ENCODE data around the gene ADGRB3. TPM values are rescaled to one million over a fixed set of nuclear protein-coding genes. Genes with fewer than 3 reads are reported as not detected.

ADGRB3 gene
- total RNA-seq, 4 donors from 2014 or later: 3.9 to 9.8 (median 7.2) TPM

DNA sequence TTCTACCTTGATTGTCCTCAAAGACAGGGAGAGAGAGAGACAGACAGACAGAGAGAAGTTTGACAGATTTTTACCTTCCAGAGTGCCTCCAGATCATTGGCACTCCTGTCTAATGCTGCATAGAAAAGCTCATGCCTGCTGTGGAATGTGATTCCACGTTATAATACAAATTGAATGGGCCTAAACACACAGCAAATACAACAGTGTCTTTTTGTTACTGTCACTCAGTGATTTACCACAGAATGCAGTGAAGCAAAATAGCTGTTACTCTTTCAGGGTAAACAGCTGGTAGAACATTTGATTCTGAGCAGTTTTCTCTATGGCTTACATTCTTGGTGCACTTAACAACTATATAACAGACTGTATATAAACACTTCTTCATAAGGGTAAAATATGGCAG, 603.0 kb downstream of the ADGRB3 start:
- ATAC-seq: no peak
- no peak overlapping the region for H3K4me3 ChIP-seq
- TF ChIP-seq POLR2AphosphoS5 (IDR thresholded peaks at IDR 0.05): no peak
- TF ChIP-seq, protein P1, sequence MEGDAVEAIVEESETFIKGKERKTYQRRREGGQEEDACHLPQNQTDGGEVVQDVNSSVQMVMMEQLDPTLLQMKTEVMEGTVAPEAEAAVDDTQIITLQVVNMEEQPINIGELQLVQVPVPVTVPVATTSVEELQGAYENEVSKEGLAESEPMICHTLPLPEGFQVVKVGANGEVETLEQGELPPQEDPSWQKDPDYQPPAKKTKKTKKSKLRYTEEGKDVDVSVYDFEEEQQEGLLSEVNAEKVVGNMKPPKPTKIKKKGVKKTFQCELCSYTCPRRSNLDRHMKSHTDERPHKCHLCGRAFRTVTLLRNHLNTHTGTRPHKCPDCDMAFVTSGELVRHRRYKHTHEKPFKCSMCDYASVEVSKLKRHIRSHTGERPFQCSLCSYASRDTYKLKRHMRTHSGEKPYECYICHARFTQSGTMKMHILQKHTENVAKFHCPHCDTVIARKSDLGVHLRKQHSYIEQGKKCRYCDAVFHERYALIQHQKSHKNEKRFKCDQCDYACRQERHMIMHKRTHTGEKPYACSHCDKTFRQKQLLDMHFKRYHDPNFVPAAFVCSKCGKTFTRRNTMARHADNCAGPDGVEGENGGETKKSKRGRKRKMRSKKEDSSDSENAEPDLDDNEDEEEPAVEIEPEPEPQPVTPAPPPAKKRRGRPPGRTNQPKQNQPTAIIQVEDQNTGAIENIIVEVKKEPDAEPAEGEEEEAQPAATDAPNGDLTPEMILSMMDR (IDR thresholded peaks at IDR 0.05): no peak
- peaks cover 0 to 3% (median 0%) of the 10 kb centered on the region in 3 donors for H3K4me1 ChIP-seq
- H3K36me3 ChIP-seq: no peaks in the 10 kb centered on the region
- 9 to 33% methylated on average over 1 of the region's 1 CpG for WGBS, 2 donors (ENCODE audit: low coverage in 1 of 2)
- H3K27ac ChIP-seq: no peak overlapping the region
- H3K9me3 ChIP-seq: no peaks in the 10 kb centered on the region
- no peaks in the 10 kb centered on the region for H3K27me3 ChIP-seq

DNA sequence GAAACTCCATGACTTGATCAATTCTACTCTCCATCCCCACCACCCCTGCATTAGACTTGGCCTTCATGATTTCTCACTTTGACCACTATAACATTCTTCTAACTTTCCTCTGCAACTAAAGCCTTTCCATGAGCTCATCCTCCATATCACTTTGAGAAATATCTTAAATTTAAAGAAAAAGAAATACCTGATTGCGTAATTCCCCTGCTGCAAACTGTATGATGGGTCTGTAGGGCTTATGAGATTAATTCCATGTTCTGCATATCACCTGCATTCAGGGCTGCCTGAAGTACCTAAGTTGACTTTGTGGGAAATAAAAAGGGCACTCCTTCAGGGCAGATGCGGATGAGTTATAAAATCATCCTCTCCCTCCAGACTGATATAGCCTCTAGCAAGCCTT, 611.9 kb downstream of the ADGRB3 start:
- no peak overlapping the region for H3K27ac ChIP-seq
- WGBS, 2 donors (ENCODE audit: low coverage in 1 of 2): 90 to 100% methylated on average over 2 of the region's 2 CpGs
- no peak for ATAC-seq
- TF ChIP-seq EP300 (IDR thresholded peaks at IDR 0.05) (no peak), POLR2AphosphoS5 (IDR thresholded peaks at IDR 0.05) (no peak), POLR2A (IDR thresholded peaks at IDR 0.05) (no peak)
- TF ChIP-seq, protein P1 (IDR thresholded peaks at IDR 0.05): no peak
- no peaks in the 10 kb centered on the region for H3K9me3 ChIP-seq
- H3K4me3 ChIP-seq: no peak overlapping the region
- H3K36me3 ChIP-seq: no peaks in the 10 kb centered on the region
- H3K4me1 ChIP-seq: no peaks in the 10 kb centered on the region
- no peaks in the 10 kb centered on the region for H3K27me3 ChIP-seq

GRCh38 chr6:69261010-69261409, 625.9 kb downstream of the ADGRB3 start:
- ATAC-seq: no peak
- Histone ChIP-seq H3K4me3 (no peak overlapping the region), H3K9me3 (no peaks in the 10 kb centered on the region), H3K27ac (no peak overlapping the region), H3K4me1 (no peaks in the 10 kb centered on the region), H3K36me3 (no peaks in the 10 kb centered on the region), H3K27me3 (no peaks in the 10 kb centered on the region)
- TF ChIP-seq EP300 (IDR thresholded peaks at IDR 0.05) (no peak), POLR2AphosphoS5 (IDR thresholded peaks at IDR 0.05) (no peak), POLR2A (IDR thresholded peaks at IDR 0.05) (no peak)
- TF ChIP-seq, protein P1 (IDR thresholded peaks at IDR 0.05): no peak
- 97 to 100% methylated on average over 2 of the region's 2 CpGs for WGBS, 2 donors (ENCODE audit: low coverage in 1 of 2)

- no peak for ATAC-seq
- no peaks in the 10 kb centered on the region for H3K4me1 ChIP-seq
- 88 to 94% methylated on average over 2 of the region's 2 CpGs for WGBS, 2 donors (ENCODE audit: low coverage in 1 of 2)
- TF ChIP-seq POLR2A (IDR thresholded peaks at IDR 0.05): no peak
- no peak overlapping the region for H3K27ac ChIP-seq
- no peak overlapping the region for H3K4me3 ChIP-seq
- H3K27me3 ChIP-seq: no peaks in the 10 kb centered on the region
- no peaks in the 10 kb centered on the region for H3K9me3 ChIP-seq
- no peaks in the 10 kb centered on the region for H3K36me3 ChIP-seq
Observed at GRCh38 chr6:69263297-69263696, 628.2 kb downstream of the ADGRB3 start.

DNA sequence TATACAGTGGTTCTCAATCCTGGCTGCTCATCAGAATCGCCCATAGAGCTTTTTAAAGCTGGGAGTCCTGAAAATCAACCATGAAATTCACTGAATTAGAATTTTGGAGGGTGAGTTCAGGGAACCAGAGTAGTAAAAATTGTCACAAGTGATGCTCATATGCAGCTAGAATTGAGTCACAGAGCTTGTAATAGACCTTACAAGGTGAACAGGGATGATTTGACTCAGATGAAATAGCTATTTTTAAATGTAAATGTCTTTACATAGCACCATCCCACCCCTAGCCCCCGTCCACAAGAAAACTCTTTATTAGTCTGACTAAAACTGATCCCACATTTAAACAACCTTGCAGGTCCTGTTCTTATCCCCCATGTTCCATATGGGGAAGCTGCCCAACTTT, 630.0 kb downstream of the ADGRB3 start:
- Histone ChIP-seq H3K27me3 (no peaks in the 10 kb centered on the region), H3K4me1 (no peaks in the 10 kb centered on the region), H3K9me3 (no peaks in the 10 kb centered on the region), H3K27ac (no peak overlapping the region), H3K36me3 (no peaks in the 10 kb centered on the region), H3K4me3 (no peak overlapping the region)
- WGBS, 2 donors (ENCODE audit: low coverage in 1 of 2): 63 to 75% methylated on average over 1 of the region's 2 CpGs
- TF ChIP-seq POLR2A (IDR thresholded peaks at IDR 0.05): no peak
- no peak for TF ChIP-seq POLR2AphosphoS5 (IDR thresholded peaks at IDR 0.05)
- TF ChIP-seq EP300 (IDR thresholded peaks at IDR 0.05): no peak
- TF ChIP-seq, protein P1 (IDR thresholded peaks at IDR 0.05): no peak
- ATAC-seq: no peak
